ENCODE results near the gene RPL13A. TPM values are rescaled to one million over a fixed set of nuclear protein-coding genes. Genes with fewer than 3 reads are reported as not detected.

The RPL13A gene
- total RNA-seq, 4 donors from 2014 or later, result 1,269 to 3,399 (median 2,205) TPM

GRCh38 chr19:49518033-49518432, 30.6 kb downstream of the RPL13A start:
- no peaks in the 10 kb centered on the region for H3K9me3 ChIP-seq
- no peaks in the 10 kb centered on the region for H3K27me3 ChIP-seq
- no peak overlapping the region for H3K27ac ChIP-seq
- TF ChIP-seq POLR2AphosphoS5 (IDR thresholded peaks at IDR 0.05), result no peak
- no peak for TF ChIP-seq EP300 (IDR thresholded peaks at IDR 0.05)
- TF ChIP-seq CTCF (IDR thresholded peaks at IDR 0.05), result no peak
- no peak for TF ChIP-seq POLR2A (IDR thresholded peaks at IDR 0.05)
- no peak for ATAC-seq
- peaks cover 0 to 59% of the 10 kb centered on the region in 2 donors for H3K36me3 ChIP-seq
- peaks cover 0 to 36% (median 7%) of the 10 kb centered on the region in 3 donors for H3K4me1 ChIP-seq
- no peak overlapping the region for H3K4me3 ChIP-seq
- no CpG with 5 or more reads among the region's 3 CpGs for WGBS, 2 donors (ENCODE audit: low coverage in 1 of 2)

GRCh38 chr19:49520705-49521319, 33.4 kb downstream of the RPL13A start:
- H3K4me1 ChIP-seq, result peaks cover 0 to 11% (median 0%) of the 10 kb centered on the region in 3 donors
- no peaks in the 10 kb centered on the region for H3K9me3 ChIP-seq
- peak overlapping the region in 3 of 4 donors; percentile 4 to 45 (median 24) for H3K27ac ChIP-seq
- peak; percentile 73 for ATAC-seq
- H3K27me3 ChIP-seq, result no peaks in the 10 kb centered on the region
- H3K4me3 ChIP-seq, result no peak overlapping the region
- TF ChIP-seq POLR2AphosphoS5 (IDR thresholded peaks at IDR 0.05), result peak; percentile 14
- no peak for TF ChIP-seq CTCF (IDR thresholded peaks at IDR 0.05)
- no peak for TF ChIP-seq EP300 (IDR thresholded peaks at IDR 0.05)
- no peak for TF ChIP-seq POLR2A (IDR thresholded peaks at IDR 0.05)
- H3K36me3 ChIP-seq, result peaks cover 0 to 65% of the 10 kb centered on the region in 2 donors
- WGBS, 2 donors (ENCODE audit: low coverage in 1 of 2), result 52 to 87% methylated on average over 4 to 11 of the region's 13 CpGs

GRCh38 chr19:49524812-49525455, 37.5 kb downstream of the RPL13A start:
- Histone ChIP-seq H3K27me3 (no peaks in the 10 kb centered on the region), H3K4me3 (no peak overlapping the region), H3K36me3 (peaks cover 0 to 44% of the 10 kb centered on the region in 2 donors), H3K9me3 (no peaks in the 10 kb centered on the region), H3K4me1 (peaks cover 0 to 17% (median 4%) of the 10 kb centered on the region in 3 donors), H3K27ac (no peak overlapping the region)
- ATAC-seq, result no peak
- TF ChIP-seq POLR2AphosphoS5 (IDR thresholded peaks at IDR 0.05) (no peak), EP300 (IDR thresholded peaks at IDR 0.05) (no peak), CTCF (IDR thresholded peaks at IDR 0.05) (no peak), POLR2A (IDR thresholded peaks at IDR 0.05) (no peak)
- 60 to 78% methylated on average over 2 to 6 of the region's 22 CpGs for WGBS, 2 donors (ENCODE audit: low coverage in 1 of 2)

GRCh38 chr19:49528211-49528771, 40.9 kb downstream of the RPL13A start:
- no peaks in the 10 kb centered on the region for H3K27me3 ChIP-seq
- peak; percentile 3 for ATAC-seq
- H3K36me3 ChIP-seq, result peaks cover 0 to 27% of the 10 kb centered on the region in 2 donors
- H3K9me3 ChIP-seq, result no peaks in the 10 kb centered on the region
- peak overlapping the region; percentile 18 to 48 for H3K4me3 ChIP-seq
- WGBS, 2 donors (ENCODE audit: low coverage in 1 of 2), result 43 to 66% methylated on average over 8 to 12 of the region's 25 CpGs
- TF ChIP-seq POLR2AphosphoS5 (IDR thresholded peaks at IDR 0.05) (no peak), EP300 (IDR thresholded peaks at IDR 0.05) (no peak), CTCF (IDR thresholded peaks at IDR 0.05) (no peak), POLR2A (IDR thresholded peaks at IDR 0.05) (no peak)
- H3K27ac ChIP-seq, result peak overlapping the region in 3 of 4 donors; percentile 63 to 72 (median 68)
- H3K4me1 ChIP-seq, result peaks cover 0 to 22% (median 6%) of the 10 kb centered on the region in 3 donors

Data from gastroesophageal sphincter (tissue), 4 donors.